ENCODE measurements around the gene PRPS1.

- no peak for TF ChIP-seq USF2 (IDR thresholded peaks at IDR 0.05; ENCODE audit: low read depth, low read length)
- no peak for TF ChIP-seq USF2 (CRISPR knock-in tag; IDR thresholded peaks at IDR 0.05; ENCODE audit: borderline replicate concordance)
- TF ChIP-seq CTCF (CRISPR knock-in tag; IDR thresholded peaks at IDR 0.05): peak; percentile 39
- no peak for TF ChIP-seq NBN (conservative IDR thresholded peaks at IDR 0.05)
- TF ChIP-seq POLR2AphosphoS2 (IDR thresholded peaks at IDR 0.05; ENCODE audit: low read depth, low read length): no peak
- TF ChIP-seq TIGD3 (CRISPR knock-in tag; IDR thresholded peaks at IDR 0.05; ENCODE audit: borderline replicate concordance): no peak
- TF ChIP-seq NFE2L1 (CRISPR knock-in tag; IDR thresholded peaks at IDR 0.05; ENCODE audit: borderline replicate concordance): no peak
- no peak for TF ChIP-seq MAX (IDR thresholded peaks at IDR 0.05)
- TF ChIP-seq HNF4G (IDR thresholded peaks at IDR 0.05; ENCODE audit: borderline replicate concordance, low read depth, low read length): no peak
- no peak for TF ChIP-seq HNF4G (CRISPR knock-in tag; IDR thresholded peaks at IDR 0.05; ENCODE audit: borderline replicate concordance, low read depth)
Observed at GRCh38 chrX:107629540-107629909, 1.2 kb downstream of the PRPS1 start.

Data from HepG2 (cell line).